Raji (cell line): ENCODE measurements around the gene OPA1.

ENCODE experiments used
- POLR2A ChIP-seq: IDR thresholded peaks from 2 replicates; pipeline ENCODE4 v1.6.1; 2011; ENCODE audit warnings: low read depth, low read length, control low read depth; ENCODE audit not compliant: insufficient read depth

The OPA1 gene

GRCh38 chr3:193620057-193620456 lies 27.0 kb downstream of the OPA1 start:
- no peak for TF ChIP-seq POLR2A

- TF ChIP-seq POLR2A: no peak
These were observed 27.6 kb downstream of the OPA1 start for GRCh38 chr3:193620650-193621049.

- TF ChIP-seq POLR2A: no peak
These were observed 28.1 kb downstream of the OPA1 start for GRCh38 chr3:193621127-193621526.

DNA sequence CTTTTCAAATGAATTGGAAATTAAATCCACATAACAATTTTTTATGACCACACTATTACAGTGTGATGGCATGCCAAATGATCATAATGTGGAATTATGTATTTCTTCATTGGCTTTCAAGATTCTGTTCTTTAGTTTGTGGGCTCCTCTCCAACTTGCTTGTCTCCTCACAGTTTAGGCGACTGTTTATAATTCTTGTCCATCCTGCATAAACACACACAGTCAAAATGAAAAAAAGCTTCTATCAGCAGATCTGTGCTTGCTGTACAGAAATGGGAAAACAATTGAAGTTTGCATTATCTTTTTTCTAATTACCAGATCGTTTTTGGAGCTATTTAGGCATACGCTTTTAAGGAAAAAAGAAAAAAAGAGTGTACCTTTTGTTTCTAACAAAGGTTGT lies 37.0 kb downstream of the OPA1 start:
- no peak for TF ChIP-seq POLR2A

DNA sequence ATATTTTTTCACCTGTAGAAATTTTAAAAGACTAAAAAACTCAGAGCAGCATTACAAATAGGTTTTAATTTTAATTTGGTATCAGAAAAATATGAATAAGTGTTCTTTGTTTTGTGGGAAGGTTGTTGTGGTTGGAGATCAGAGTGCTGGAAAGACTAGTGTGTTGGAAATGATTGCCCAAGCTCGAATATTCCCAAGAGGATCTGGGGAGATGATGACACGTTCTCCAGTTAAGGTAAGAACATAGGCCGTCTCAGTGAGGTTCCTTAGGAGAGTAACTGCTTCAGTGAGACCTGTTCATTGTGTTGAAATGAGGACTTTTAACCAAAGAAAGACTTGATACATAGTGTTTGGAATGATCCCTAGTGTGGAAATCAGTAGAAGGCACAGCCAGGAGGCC lies 44.8 kb downstream of the OPA1 start:
- TF ChIP-seq POLR2A: no peak

GRCh38 chr3:193638833-193639232 lies 45.8 kb downstream of the OPA1 start:
- TF ChIP-seq POLR2A: no peak

GRCh38 chr3:193640165-193640715 lies 47.2 kb downstream of the OPA1 start:
- TF ChIP-seq POLR2A: no peak

- TF ChIP-seq POLR2A: no peak
These were observed 47.9 kb downstream of the OPA1 start for GRCh38 chr3:193640728-193641439.

DNA sequence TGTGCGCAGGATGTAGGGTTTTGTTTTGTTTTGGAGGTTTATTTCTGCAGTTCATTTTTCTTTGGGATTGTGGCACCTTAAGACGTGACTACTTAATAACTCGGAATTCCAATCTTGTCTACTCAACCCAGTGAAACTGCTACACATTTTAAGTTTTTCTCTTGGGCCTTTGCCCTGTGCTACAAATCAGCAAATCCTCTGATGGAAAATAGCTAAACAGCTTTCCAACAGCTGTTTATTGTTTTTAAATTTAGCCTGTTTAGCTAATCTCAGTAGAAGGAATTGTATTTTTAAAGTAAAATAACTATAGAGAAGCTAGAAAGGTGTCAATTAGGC lies 48.4 kb downstream of the OPA1 start:
- no peak for TF ChIP-seq POLR2A

- TF ChIP-seq POLR2A: no peak
These were observed 52.8 kb downstream of the OPA1 start for GRCh38 chr3:193645806-193646205.

GRCh38 chr3:193648542-193649076 lies 55.6 kb downstream of the OPA1 start:
- TF ChIP-seq POLR2A: no peak

GRCh38 chr3:193650585-193650984 lies 57.6 kb downstream of the OPA1 start:
- TF ChIP-seq POLR2A: no peak

- TF ChIP-seq POLR2A: no peak
These were observed 62.9 kb downstream of the OPA1 start for GRCh38 chr3:193655831-193656433.

DNA sequence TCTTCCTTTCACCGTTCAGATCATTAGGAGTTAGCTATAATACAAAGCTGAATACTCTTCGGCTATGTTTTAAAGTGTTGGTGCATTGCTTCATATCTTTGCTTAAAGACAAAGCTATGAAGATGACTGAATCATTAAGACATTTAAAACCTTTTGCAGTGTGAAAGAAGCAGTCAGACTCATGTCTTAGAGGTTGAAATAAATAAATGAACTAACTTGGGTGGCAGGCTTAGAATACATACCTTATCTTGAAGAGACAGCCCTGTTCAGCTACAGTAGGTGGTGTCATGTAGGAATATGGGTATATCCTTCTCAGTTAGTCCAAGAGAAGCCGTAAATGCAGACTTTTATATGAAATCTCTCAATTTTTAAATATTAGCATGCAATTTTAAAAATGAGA lies 63.4 kb downstream of the OPA1 start:
- no peak for TF ChIP-seq POLR2A

DNA sequence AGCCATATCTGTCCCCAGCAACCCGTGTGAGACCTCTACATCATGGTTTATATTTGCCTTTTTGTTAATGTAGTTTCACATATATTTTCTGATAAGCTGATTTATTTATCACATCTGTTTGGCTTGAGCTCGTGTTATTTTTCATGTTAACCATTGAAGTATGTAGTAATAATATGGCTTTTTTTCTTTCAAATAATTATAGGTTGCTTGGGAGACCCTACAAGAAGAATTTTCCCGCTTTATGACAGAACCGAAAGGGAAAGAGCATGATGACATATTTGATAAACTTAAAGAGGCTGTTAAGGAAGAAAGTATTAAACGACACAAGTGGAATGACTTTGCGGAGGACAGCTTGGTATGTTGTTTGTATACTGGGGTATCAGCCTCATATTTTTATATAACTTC lies 63.9 kb downstream of the OPA1 start:
- no peak for TF ChIP-seq POLR2A

- TF ChIP-seq POLR2A: no peak
These were observed 67.2 kb downstream of the OPA1 start for GRCh38 chr3:193660171-193660570.
